OCI-M2 (cell line): ENCODE data around the gene CAMKMT.

ENCODE experiments used
- DNase-seq: peaks from one replicate; lab custom pipeline; 2025; ENCODE audit not compliant: unreplicated experiment; lab: John Stamatoyannopoulos, UW

Gene CAMKMT

DNA sequence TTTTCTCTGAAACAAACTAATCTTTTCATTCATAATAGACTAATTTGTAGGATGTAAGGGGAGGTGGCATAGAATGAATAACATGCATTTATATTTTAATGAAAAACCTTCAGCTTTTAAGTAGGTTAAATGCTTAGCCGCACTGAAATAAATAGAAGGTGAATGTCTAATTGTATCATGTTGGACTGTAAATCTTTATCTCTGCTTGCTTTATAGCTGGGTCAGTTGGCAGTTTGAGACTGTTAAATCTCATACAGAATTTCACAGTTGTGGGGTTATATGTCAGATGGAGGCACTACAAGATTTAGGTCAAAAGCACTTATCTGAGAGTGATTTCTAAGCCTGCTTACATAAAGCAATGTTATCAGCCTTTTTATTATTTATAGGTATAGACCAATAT is 405.0 kb downstream of the CAMKMT start:
- DNase-seq: no peak

DNA sequence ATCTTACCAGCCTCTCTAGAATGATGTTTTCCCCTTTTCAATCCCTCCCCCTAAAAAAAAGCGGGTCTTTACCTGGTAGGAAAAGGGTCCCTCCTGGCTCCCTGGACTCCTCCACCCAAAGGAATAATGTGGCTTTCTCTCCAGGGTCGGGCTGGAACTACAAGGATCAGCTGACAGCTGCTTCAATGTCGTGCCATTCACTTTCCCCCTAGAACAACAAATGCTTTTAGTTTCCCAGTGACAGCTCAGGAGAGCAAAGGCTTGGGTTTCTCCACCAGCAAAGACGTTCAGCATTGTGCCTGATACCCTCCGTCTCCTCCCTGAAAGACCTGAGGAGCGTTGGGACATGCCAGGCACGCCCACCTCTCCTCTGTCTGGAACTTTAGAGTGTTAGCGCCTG is 405.9 kb downstream of the CAMKMT start:
- DNase-seq: no peak

DNA sequence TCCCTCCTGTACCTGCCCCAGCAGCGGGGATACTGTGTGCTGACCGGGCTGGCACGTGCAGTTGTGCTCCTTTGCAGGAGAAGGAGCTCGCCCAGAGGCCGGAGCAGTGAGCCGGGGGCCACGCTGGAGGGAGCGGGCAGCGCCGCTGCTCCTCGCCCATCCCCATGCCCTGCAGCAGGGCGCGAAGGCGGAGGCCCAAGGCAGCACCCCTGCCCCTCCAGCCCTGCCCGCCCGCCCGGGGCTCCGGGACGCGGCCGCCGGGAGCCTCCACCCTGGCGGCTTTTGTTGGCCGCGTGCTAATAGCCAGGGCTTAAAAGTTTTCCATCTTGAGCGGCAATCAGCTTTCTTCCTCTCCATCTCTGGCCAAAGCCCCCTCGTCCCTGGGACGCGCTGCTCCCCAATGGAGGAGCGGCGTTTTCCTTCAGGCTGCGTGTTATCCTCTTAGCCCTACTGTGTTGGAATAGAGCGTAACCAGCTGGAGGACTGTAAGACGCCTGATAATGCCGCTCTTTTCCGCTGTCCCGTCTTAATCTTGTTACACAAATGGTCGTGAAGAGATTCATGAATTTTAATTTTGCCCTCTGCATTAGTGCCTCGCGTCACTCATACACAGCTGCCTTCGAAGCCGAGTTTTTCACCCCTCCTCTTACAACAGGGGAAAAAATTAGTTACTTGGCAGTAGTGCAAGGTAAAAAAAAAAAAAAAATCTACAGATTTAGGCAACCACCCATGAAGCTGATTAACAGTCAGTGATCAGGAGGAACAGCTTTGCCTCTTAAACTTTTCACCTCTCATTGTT is 406.9 kb downstream of the CAMKMT start:
- no peak for DNase-seq

DNA sequence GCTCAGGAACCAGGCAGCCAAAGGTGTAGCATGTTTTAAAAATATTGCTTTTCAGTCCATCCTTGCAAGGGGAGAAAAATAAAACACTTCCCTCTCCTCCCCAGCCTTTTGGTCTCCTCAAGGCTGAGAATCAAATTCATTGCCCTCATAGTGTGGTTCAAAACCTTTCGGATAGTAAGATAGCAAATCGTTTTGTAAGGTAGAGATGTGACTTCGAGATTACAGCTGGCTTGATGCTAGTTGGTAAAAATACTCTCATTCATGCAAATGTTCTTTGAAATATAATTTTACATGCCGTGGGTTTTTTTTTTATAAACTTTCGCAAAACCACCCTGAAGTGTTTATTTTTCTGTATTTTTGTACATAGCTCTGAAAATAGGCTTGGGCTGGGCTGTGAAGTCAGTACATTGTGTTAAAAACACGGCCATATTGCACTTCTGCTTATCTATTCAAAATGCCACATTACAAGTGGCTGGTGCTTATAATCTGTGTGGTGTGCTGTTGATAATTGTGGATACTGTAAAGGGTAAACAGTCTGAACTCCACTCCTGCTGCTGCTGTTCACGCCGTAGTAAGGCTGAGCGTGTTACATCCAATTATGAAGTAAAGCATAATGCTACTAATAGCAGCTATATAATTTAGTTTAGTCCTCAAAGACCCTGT is 407.7 kb downstream of the CAMKMT start:
- no peak for DNase-seq

DNA sequence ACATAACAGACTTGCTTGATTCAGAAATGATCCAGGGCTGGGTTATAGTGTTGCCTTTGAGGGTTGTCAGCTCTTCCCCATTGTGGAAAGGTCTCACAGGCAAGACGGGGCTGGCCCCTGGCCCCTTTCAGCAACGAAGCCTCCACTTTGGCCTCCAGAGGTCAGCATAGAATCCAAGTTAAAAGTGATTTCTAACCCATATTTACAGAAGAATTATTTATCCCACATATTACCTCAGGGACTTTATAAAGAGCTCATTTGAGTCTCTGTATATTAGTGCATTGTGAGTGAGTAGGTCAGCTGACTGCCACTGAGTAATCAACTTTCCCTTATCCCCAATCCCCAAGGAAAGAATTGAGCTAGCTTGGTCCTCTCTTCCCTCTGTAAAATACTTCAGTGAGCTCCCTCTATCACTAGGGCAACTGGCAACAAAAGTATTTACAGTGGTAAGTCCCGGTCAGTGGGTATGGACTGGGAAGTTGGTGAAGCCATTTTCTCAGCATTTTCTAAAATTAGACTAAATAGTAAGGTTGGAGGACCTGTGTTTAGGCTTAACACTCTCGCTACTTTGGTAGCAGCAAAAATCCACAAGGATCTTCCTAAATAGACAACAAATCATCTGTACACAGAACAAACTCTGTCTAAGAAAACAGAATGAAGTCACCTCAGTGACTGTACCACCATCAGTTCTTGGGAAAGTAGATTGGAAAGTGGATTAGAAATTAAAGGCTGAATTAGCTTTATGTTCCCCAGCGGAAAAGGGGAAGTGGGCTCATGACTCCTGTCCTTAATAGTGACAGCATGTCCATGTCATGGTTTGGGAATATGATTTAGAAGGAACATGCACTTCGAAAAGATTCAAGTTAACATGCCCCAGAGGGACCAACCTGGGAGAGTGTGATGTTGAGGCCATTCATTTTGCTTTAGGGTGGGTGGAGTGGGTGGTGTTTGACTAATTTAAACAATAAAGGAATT is 408.8 kb downstream of the CAMKMT start:
- no peak for DNase-seq

DNA sequence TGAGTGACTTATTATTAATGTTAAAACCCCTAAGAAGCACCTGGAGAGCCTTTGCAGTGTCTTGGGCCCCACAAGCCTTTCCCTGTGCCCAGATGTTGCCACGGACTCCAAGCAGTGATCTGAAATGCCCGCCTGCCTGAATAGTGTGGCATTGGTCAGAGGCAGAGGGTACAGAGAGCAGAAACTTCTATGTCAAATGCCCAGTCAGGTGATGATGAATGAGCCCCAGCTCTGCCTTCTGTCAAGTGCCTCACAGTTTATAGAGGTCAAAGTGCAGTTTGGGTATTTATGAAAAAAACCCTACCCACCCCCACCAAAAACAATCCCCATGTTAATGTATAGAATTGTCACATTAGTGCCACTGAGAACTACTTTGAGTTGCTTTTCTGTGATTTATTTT is 409.8 kb downstream of the CAMKMT start:
- DNase-seq: no peak

DNA sequence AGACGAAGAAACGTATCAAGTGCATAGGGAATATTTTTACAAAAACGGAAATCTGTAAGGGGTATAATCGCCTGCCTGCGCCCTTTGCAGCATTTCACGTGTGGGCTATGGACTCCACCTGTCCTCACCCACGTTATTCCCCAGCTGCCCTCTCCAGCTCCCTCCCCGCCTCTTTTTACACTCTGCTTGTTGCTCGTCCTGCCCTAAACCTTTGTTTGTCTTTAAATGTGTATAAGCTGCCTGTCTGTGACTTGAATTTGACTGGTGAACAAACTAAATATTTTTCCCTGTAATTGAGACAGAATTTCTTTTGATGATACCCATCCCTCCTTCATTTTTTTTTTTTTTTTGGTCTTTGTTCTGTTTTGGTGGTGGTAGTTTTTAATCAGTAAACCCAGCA is 410.4 kb downstream of the CAMKMT start:
- DNase-seq: no peak

DNA sequence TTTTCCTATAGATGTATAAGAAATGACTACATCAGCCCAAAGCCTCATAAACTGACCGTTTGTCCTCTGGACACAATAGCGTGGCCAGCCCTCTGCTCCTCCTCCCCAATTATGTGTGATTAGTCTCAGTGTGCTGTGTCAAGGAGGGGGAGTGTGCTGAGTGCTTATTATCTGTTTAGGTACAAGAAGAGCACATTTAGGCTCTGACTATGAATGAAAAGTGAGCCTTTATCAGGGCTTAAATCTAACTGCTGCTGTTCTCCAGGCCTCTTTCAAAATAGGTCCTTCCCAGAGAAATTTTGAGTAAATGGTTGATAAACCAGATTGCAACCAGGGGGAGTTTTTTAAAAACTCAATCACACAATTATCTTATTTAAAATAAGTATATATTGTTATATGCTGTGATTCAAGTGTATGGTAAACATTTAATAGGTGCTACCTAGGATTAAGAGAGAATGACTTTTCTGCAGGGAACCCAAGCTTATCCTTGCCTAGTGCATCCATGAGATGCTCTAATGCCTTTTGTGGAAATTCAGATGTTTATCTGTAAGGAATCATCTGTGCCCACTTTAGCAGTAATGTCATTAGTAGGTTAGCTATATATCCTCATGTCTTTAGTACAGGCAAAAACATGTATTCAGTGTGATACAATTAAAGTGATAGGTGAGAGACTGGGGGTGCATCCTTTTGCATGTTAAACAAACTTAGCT is 411.1 kb downstream of the CAMKMT start:
- DNase-seq: no peak

DNA sequence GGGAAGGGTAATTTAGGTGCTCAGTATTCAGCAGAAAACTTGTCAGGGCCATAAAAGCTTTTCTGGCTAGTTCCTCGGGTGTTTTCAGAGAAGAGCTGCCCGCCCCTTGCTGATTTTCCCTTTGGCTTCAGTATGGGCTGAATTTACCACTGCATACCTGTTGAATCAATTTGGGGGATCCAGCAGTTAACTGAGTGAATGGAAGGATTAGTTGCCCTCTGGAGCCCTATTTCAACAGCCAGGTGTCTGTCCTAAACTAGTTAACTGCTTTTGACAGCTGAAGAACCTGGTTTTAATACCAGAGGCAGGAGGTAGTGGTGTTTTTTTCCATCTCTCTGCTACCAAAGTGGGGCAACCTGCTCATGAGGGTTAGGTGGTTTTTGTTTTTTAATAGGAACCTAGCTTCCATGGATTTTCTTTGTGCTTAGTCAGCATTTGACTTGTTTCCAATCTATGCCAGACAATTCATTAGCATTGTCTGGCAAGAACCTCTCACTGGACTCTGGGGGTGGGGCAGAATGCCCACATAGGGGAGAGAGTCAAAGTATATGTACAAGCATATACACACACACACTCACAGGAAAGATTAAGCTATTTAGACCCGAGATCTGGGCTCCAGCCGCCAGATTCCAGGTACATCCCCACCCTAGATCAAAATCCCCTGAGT is 413.2 kb downstream of the CAMKMT start:
- DNase-seq: no peak

DNA sequence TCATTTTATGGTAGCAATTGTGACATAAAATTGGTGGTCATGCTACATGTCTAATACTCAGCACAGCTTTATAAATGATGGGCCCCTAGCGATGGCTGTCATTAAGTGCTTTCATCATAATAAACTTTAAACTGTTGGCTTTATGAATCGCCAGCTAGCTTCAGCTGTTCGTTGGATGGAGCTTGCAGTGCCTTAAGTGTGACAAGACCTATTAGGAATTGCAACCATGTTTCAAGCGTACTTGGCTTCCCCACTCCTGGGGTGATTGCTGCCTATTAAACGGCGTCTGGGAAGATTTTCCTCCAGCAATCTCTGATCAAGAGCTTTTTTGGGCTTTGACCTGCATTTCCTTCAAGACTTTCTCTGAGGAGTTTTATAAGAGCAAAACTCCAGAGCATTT is 415.3 kb downstream of the CAMKMT start:
- DNase-seq: no peak

DNA sequence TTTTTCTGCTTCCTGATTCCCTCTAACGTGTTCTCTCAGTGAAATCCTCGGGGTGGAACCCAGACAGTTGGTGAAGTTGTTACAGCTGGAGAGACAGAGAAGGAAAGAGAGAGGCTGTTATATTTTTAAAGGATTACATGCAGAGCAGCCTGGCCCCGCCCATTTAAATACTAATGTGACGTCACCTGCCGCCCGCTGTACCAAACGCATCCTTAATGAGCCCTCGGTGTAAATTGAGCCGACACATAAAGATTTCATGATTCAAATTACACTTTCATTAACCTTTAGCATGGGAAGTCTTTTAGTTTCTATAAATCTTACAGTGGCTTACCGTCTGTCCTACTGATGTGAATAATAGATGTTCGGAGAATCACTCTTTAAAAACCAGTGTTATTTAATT is 415.8 kb downstream of the CAMKMT start:
- no peak for DNase-seq

DNA sequence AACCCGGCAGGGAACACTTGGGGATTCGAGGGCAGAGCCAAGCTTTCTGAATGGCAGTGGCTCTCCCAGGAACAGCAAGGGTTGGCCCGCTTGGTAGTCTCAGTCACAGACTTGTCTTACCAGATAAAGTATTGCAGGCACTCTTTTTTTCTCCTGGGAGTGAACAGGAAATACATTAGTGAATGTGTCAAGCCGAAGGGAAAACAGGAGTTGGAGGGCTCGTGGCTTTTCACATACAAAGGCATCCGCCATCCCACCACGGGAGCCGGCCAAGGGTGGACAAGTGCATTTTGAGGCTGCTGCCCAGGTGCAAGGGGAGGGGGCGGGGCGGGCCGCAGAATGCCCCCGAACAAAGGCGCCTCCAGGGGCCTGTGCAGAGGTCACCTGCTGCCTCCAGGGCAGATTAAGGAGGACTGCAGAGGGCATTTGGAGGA is 416.5 kb downstream of the CAMKMT start:
- no peak for DNase-seq

DNA sequence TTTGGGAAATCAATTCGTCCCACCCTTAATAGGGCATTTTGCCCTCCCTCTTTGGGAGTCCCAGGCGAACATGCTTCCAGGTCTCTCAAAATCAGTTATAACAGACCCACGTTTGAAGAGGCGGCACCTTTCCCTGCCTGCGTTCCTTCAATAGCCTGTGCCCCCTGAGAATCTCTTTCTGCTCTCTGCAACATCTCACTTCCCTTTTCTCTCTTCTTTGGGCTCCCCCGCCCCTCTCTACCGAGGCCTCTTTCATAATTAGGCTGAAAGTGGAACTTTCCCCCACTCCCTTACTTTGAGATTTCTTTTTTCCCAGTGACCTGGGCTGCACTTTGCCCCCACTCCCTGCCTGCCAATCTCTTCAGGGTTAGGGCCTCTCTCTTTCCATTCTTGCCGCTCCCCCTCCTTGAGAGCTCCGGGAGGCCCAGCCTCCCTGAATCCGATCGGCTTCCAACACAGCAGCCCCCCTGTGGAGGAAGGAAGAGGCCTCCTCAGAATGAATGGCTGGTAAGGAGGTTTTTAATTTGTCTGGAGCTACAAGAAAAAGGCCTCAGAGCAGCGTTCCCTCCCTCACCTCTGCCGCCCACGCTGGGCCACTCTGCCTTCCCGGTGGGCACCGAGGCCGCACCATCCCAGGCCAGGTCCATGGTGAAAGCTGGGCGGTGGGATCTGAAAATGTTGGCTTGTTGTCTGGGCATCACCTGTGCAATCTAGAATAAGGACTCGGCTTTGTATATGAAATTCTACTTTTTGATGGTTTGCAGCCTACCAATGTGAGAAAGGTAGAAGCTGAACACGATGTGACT is 417.1 kb downstream of the CAMKMT start:
- no peak for DNase-seq

DNA sequence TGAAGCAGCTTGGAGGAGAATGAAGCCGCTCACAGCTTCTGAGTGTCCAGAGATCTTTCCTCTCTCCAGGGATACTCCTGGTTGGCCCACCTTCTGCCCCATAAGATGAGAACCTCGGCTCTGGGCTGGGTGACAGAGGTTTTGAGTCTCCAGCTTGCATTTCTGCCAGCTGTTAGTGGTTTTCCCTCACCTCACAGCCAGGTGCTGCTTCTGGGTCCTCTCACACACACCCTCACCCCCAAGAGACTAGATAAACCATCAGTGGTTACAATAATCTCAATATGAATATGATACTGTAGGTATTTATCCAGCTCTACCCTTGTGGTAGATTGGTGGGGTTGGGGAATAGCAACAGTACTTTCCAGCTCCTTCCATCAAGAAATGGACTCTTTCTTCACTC is 418.0 kb downstream of the CAMKMT start:
- no peak for DNase-seq

DNA sequence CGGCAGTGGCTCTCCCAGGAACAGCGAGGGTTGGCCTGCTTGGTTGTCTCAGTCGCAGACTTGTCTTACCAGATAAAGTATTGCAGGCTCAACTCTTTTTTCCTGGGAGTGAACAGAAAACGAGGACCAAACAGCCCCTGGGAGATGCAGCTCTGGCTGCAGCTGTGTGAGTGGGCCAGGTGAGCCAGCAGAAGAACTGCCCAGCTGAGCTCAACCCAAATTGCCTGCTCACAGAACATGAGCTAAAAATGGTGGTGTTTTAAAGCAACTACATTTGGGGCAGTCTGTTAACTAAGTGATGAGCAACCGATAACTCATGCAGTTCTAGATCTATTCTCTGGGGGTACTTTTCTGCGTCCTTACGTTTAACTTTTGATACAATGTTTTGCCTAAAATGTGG is 418.7 kb downstream of the CAMKMT start:
- no peak for DNase-seq

DNA sequence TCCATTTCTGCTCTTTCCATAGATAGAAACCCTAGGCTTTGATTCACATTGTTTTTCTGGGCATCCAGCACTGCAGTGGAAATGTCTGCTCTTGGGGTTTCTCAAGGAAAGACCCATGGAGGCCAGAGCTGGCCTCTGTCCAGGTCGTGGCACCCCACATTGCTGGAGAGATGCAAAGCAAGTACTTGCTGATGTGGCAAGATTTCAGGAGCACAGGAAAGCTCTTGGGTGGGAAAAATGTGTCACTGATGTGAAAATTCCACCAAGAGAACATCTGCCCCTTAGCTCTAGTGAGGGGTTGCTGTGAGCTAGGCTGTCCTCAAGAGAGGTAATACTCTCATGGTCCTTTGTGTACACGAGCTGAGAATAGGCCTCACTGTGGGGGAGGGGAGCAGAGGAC is 423.7 kb downstream of the CAMKMT start:
- no peak for DNase-seq

DNA sequence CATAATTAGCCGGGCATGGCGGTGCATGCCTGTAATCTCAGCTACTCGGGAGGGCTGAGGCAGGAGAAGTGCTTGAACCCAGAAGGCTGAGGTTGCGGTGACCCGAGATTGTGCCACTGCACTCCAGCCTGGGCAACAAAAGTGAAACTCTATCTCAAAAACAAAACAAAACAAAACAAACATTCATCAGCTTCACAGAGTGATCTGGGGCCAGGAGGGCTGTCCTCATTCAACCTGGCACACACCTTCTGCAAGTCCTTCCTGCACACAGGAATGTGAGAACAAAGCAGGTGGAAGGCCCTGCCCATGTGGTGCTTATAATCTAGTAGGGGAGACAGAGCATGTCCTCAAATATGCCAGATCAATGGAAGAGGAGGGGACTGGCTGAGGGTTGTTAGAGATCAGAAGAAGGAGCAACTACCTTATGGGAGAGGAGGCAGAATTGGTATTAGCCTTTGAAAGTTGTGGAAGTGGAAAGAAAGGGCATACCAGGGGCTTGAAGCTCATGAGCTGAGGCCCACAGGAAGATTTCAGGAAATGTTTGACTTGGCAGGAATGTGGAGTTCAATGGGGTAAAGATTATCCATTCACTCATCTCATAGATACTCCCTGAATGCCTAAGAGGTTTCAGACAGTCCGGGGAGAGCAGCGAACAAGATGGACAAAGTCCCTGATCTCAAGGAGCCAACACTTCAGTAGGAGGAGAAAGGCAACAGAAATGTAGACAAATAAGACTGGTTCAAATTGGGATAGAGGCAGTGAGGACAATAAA is 424.5 kb downstream of the CAMKMT start:
- DNase-seq: no peak

DNA sequence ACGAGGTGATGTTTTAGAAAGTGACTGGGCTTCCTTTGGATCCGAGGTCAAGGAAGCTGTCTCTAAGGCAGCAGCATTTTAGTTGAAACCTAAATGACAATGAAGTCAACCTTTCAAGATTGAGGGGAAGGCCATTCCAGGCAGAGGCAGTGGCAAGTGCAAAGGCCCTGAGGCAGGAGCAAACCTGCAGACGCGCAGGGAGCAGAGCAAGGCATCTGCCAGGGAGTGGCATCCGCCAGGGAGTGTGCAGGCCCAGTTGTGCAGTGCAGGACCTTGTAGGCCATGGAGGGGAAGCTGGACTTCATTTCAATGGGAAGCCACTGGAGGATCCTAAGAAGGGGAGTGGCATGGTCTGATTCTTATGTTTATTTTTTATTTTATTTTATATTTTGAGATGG is 425.1 kb downstream of the CAMKMT start:
- no peak for DNase-seq

DNA sequence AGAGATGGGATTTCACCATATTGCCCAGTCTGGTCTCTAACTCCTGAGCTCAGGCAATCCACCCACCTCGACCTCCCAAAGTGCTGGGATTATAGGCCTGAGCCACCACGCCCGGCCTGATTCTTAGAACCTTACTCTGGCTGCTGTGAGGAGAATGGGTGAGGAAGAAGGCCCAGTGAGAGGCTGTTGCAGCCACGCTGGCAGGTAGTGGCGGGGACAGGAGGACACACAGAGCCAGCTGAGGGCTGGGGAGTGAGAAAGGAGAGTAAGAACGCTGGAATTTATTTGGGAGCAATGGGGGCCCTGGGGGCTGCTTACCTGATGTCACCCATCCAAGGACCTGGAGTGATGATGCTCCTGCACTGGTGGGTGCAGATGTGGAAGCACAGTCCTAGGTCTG is 425.9 kb downstream of the CAMKMT start:
- no peak for DNase-seq
